Measurements from ENCODE around the gene SF3B6.

Gene SF3B6

GRCh38 chr2:24022324-24022974, 53.7 kb downstream of the SF3B6 start:
- DNase-seq (ENCODE audit: insufficient read length, low spot score) (no peak), FAIRE-seq (no peak)

- no peak for FAIRE-seq
Observed at GRCh38 chr2:24021122-24021998, 54.8 kb downstream of the SF3B6 start.

GRCh38 chr2:24020244-24020643, 55.9 kb downstream of the SF3B6 start:
- no peak for FAIRE-seq
- no peak for DNase-seq (ENCODE audit: insufficient read length, low spot score)

More at GRCh38 chr2:24021122-24021998, 54.8 kb downstream of the SF3B6 start:
- no peak for DNase-seq (ENCODE audit: insufficient read length, low spot score)

GRCh38 chr2:24019729-24020128, 56.4 kb downstream of the SF3B6 start:
- DNase-seq (ENCODE audit: insufficient read length, low spot score) (no peak), FAIRE-seq (no peak)

GRCh38 chr2:24018241-24018640, 57.9 kb downstream of the SF3B6 start:
- DNase-seq (ENCODE audit: insufficient read length, low spot score) (no peak), FAIRE-seq (no peak)

GRCh38 chr2:24017711-24018110, 58.4 kb downstream of the SF3B6 start:
- FAIRE-seq (no peak), DNase-seq (ENCODE audit: insufficient read length, low spot score) (no peak)

Measured in GM19239 (cell line).